HG03196 (cell line): ENCODE data around the gene PTPRR.

Source experiments
- ATAC-seq: cut with Tn5 transposase; IDR thresholded peaks from one replicate; pipeline ENCODE4 v1.9.1; 2021; ENCODE audit not compliant: unreplicated experiment

The PTPRR gene

DNA sequence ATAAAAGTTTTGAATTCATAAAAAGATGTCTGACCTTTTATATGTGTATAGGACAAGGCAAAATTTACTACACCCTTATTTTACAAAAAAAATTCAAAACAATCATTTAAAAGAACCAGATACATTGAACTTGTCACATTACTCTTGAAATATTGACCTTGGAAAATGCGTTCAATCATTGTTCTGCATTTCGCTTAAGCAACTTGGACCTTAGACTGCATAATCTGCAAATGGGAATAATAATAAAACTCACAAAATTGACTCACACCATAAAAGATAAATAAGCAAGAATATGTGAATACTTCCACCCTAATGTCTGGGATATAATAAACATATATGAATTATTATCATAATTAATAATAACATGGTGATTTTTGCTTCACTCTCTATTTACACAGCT, 213.9 kb downstream of the PTPRR start:
- no peak for ATAC-seq

DNA sequence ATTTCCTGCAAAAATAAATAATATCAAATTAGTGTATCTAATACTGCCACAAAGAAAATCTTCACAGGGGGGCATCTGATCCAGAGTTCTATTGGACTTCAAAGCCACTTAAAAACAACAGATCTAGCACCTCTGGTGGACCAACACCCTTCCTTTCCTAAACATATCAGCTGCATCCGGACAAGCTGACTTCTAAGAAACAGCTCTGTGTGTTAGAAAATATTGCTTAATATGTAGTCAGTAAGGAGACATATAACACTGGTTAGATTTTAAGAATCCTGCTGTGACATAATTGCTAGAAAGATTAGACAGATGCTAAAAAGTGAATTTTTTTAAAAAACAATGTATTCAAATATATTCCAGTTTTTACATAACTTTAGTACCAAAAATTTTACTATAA, 222.2 kb downstream of the PTPRR start:
- no peak for ATAC-seq

- no peak for ATAC-seq
Measured at GRCh38 chr12:70695361-70696023, 225.0 kb downstream of the PTPRR start.

DNA sequence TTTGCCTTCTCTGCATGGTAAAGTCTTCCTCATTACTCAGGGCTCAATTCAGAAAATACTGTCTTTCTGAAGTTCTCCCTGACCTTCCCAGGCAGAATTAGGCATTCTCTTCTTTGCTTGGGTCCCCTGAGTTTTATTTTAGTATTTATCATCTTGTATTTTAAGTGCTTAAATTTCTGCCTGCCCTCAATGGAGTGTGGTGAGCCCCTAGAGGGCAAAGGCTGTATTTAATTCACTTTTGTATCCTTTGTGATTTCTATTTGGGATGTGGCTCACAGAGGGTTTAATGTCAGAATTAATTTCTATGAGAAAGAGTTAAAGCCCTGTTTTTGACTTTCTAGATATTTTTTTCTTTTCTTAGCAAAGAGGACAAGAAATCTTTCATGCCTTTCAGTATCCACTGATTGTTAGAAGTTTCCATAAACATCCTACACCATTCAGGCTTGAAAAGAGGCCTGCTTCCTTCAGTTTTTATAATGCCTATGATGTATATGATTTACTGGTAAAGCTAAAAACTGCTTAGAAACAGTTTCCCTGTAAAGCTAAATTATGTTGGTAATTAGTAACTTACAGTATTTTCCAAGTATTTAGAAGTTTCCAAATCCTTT, 227.8 kb downstream of the PTPRR start:
- ATAC-seq, result no peak

DNA sequence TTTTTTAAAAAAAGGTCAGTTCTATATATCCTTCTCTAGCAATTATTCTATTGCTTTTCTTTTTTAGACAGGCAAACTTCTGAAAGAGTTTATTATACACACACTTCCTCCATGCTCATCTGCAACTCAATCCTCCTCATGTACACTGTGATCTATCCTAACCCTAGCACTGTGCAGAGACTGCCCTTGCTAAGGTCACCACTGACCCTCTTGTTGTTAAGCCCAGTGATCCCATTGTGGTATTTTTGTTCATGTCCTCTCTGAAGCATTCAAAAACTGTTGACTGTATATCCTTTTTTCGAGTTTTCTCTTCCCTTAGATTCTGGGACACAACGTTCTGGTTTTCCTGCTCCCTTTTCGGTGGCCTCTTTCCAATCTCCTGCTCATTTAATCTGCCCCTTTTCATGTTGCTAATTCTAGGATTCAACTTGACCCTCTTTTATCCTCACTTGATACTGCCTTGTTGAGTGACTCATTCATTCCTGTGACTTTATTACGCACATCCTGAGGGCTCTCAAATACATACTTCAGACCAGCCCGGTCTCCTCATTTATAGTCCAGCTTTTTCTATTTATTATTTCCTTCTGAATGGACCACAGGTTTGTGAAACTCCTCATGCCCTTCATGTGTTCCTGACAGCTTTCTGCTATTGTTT, 229.4 kb downstream of the PTPRR start:
- no peak for ATAC-seq

DNA sequence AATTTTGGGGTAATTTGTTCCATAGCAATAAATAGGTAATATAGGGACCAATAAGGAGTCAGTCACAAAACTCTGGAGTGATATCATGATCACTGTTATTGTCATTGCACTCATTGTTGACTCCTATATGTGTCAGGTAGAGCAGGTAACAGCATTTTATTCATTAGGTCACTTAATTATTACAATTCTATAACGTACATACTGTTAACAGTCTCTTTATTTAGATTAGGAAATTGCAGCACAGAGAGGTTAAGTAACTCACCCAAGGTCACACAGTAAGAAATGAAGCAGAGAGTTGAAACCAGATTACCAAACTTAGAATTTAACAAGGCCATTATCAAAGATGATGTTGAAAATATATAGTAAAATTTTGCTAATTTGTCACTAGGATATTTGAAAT, 233.6 kb downstream of the PTPRR start:
- no peak for ATAC-seq

DNA sequence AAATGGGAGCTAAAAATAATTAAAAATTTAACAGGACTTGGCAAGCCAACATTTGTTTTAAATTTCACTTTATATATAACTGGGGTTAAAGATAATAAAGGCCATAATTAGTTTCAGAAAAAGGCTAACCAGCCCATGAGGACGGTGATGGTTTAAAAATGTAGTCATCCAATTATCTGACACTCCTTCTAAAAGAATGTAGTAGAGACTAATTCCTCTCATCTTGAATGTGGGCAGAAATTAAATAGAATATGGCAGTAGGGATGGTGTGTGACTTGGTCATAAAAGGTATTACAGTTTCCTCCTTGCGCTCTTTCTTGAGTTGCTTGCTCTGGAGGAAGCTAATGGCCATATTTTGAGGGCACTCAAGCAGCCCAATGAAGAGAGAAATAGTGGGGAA, 234.2 kb downstream of the PTPRR start:
- no peak for ATAC-seq

GRCh38 chr12:70683976-70684375, 236.6 kb downstream of the PTPRR start:
- ATAC-seq, result no peak

DNA sequence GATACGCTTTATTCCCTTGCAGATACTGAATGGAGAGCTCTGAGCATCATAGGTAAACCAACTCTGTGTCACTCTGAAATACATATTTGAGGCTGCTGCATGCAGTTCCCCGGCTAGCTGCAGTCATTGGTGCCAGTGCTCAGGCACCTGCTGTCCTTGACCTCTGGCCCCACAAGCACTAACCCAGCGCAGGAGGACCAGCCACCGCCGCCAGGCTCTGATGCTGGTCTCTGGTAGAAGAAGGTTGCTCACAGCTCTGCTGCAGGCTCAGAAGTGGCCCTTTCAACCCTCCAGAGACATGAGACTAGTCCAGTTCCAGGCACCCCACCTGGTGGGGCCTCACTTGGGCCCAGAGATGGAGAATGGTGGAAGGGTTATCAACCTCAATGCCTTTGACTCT, 248.8 kb downstream of the PTPRR start:
- ATAC-seq, result no peak

GRCh38 chr12:70670948-70671347, 249.6 kb downstream of the PTPRR start:
- ATAC-seq, result no peak

- no peak for ATAC-seq
Measured at GRCh38 chr12:70667253-70667652, 253.3 kb downstream of the PTPRR start.

- no peak for ATAC-seq
Measured at GRCh38 chr12:70666364-70666763, 254.2 kb downstream of the PTPRR start.

DNA sequence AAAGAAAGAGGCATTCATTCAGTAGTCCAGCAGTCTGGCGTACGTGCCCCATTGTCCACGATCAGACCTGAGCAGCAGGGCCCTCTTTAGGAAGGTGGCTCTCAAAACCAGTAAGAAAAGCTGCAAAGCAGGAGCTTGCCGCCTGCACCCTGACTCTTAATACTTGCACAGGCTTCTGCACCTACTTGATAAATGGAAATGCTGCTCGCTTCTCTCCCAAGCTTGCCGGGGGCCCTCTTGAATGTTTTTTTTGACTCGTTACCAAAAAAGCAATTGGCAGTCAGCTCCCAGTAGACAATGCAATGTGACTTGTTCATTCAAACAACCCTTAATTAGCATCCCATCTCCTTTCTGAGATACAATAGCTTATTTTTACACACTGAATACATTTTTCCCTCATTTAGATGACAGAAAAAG, 256.1 kb downstream of the PTPRR start:
- ATAC-seq, result no peak

- ATAC-seq, result no peak
Measured at GRCh38 chr12:70663838-70664237, 256.7 kb downstream of the PTPRR start.

GRCh38 chr12:70661466-70662161, 258.9 kb downstream of the PTPRR start:
- ATAC-seq, result no peak

GRCh38 chr12:70660620-70661219, 259.8 kb downstream of the PTPRR start:
- ATAC-seq, result no peak

GRCh38 chr12:70660002-70660604, 260.4 kb downstream of the PTPRR start:
- no peak for ATAC-seq

- ATAC-seq, result no peak
Measured at GRCh38 chr12:70659077-70659606, 261.4 kb downstream of the PTPRR start.

DNA sequence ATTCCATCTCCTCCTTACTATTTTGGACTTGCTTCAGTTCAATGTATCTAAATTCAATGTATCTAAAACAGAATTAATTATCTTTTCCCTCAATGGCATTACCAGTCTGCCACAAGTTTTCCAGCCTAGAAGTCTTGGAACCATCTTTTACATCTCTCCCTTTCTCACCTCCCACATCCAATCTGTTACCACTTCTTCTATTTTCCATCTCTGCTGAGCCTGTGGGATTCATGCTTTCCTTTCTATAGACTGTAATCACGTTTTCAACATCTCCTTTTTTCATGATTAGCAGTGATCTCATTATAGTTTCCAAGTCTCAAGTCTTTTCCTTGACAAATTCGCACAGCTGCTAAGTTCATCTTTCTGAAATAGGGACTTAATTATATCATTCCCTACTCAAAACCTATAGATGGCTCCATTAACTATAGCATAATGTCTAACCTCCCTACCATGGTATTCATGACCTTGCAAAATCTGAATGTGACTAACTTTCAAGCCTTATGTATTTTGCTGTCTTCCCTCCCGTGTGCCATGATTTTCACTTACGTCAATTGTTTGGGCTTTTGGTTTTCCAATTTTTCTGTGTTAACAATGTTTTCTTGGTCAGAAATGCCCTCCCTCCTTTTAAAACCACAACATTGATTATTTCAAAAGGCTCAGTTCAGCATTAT, 262.8 kb downstream of the PTPRR start:
- no peak for ATAC-seq

- no peak for ATAC-seq
Measured at GRCh38 chr12:70652451-70652850, 268.1 kb downstream of the PTPRR start.
